K562 (cell line): Measurements from ENCODE around the gene DAB2. TPM values are rescaled to one million over a fixed set of nuclear protein-coding genes. Genes with fewer than 3 reads are reported as not detected.

Experiments
- ARNT ChIP-seq, 2 experiments: fragments of 450-650 bp; IDR thresholded peaks; 2 replicates each; pipeline ENCODE4 v1.6.1; 2016; ENCODE audit warnings: mild to moderate bottlenecking in 1 of 2
- ATF3 ChIP-seq, 2 experiments: fragments of 450-650 bp in 1 of 2; sonication (generic) in 1 of 2; formaldehyde crosslinking in 1 of 2; IDR thresholded peaks in 1 of 2; conservative IDR thresholded peaks in 1 of 2; 2 replicates each; pipeline versions ENCODE4 v1.6.1 to v1.8.1; 2016 to 2023; ENCODE audit warnings: mild to moderate bottlenecking in 2 of 2, moderate library complexity in 2 of 2, inconsistent platforms in 1 of 2, missing genetic modification reagents in 1 of 2
- CTCFL ChIP-seq: IDR thresholded peaks from 2 replicates; pipeline ENCODE4 v1.6.1; 2011; ENCODE audit warnings: borderline replicate concordance, low read depth, mild to moderate bottlenecking, moderate library complexity, low read length; ENCODE audit not compliant: insufficient read depth, poor library complexity, severe bottlenecking
- ELF1 ChIP-seq: fragments of 200-800 bp; sonication (Bioruptor generic); IDR thresholded peaks from 2 replicates; pipeline ENCODE4 v1.6.1; 2016; ENCODE audit warnings: missing genetic modification characterization, missing compliant biosample characterization
- FOSL1 ChIP-seq: fragments of 200-800 bp; sonication (Bioruptor generic); conservative IDR thresholded peaks from 2 replicates; pipeline ENCODE4 v1.6.1; 2016; ENCODE audit warnings: missing genetic modification characterization, missing compliant biosample characterization
- MECOM ChIP-seq: fragments of 250-450 bp; sonication (Bioruptor Pico); IDR thresholded peaks from 2 replicates; pipeline ENCODE4 v1.8.0; 2022; ENCODE audit warnings: inconsistent platforms
- SMAD3 ChIP-seq: fragments of 450-650 bp; formaldehyde crosslinking; conservative IDR thresholded peaks from 2 replicates; pipeline ENCODE4 v1.4.0; 2020; ENCODE audit warnings: mild to moderate bottlenecking
- SMAD4 ChIP-seq: fragments of 250-450 bp; sonication (Bioruptor Pico); conservative IDR thresholded peaks from 2 replicates; pipeline ENCODE4 v1.8.0; 2021; ENCODE audit warnings: inconsistent platforms, mild to moderate bottlenecking, moderate library complexity
- TAF9B ChIP-seq: fragments of 450-650 bp; IDR thresholded peaks from 2 replicates; pipeline ENCODE4 v1.6.1; 2018; ENCODE audit warnings: mild to moderate bottlenecking; ENCODE audit not compliant: partially characterized antibody
- TCFL5 ChIP-seq: fragments of 250-450 bp; sonication (Bioruptor Pico); conservative IDR thresholded peaks from 2 replicates; pipeline ENCODE4 v1.6.1; 2021; ENCODE audit warnings: mild to moderate bottlenecking, moderate library complexity, matching md5 sums
- ZNF239 ChIP-seq: fragments of 250-450 bp; sonication (Bioruptor Pico); IDR thresholded peaks from 2 replicates; pipeline ENCODE4 v1.4.0; 2020; ENCODE audit warnings: mild to moderate bottlenecking
- ZNF318 ChIP-seq, 2 experiments: fragments of 450-650 bp; IDR thresholded peaks; 2 replicates each; pipeline ENCODE4 v1.6.1; 2016; ENCODE audit warnings: mild to moderate bottlenecking in 2 of 2, borderline replicate concordance in 1 of 2, low read depth in 1 of 2, moderate library complexity in 1 of 2
- ZNF79 ChIP-seq: fragments of 250-450 bp; sonication (Bioruptor Pico); IDR thresholded peaks from 2 replicates; pipeline ENCODE4 v1.4.0; 2020; ENCODE audit warnings: low read depth, mild to moderate bottlenecking, moderate library complexity
- ZSCAN29 ChIP-seq: fragments of 450-650 bp; IDR thresholded peaks from 2 replicates; pipeline ENCODE4 v1.6.1; 2017
- polyA plus RNA-seq, 8 experiments: library from polyadenylated mRNA; depleted of rRNA in 4 of 8; stranded (reverse) in 5 of 8; unstranded in 3 of 8; fragments of >200 nt; fragmentation: Nextera tagmentation in 2 of 8; fragmentation: Illumina TruSeq in 1 of 8; extraction: Ambion mirVana in 2 of 8; extraction: Trizol in 1 of 8; gene quantifications; 2 replicates each; pipeline versions ENCODE4 v1.2.1 to v1.2.3, GENCODE V29; 2011 to 2014; ENCODE audit warnings: inconsistent platforms in 1 of 8, missing spikeins in 1 of 8
- total RNA-seq, 7 experiments: library from RNA; depleted of rRNA in 6 of 7; stranded (reverse); fragments of >200 nt in 6 of 7; fragmentation: Illumina TruSeq in 2 of 7; extraction: Trizol in 2 of 7; gene quantifications; 2 replicates each; pipeline versions ENCODE4 v1.2.1 to v1.2.3, GENCODE V29; 2011 to 2021; ENCODE audit warnings: low replicate concordance in 1 of 7

DAB2 gene
- total and polyA plus RNA-seq, 9 of the 15 experiments (the other 6 are each of a cell fraction or from before 2014, with no cell fraction given): 6.6 to 29.9 (median 24.1) TPM

- peak in 1 of 2 experiments; percentile 98; a peak in 2 of 4 replicates for TF ChIP-seq ZNF318 (IDR thresholded peaks at IDR 0.05; ENCODE audit: borderline replicate concordance in 1 of 2, low read depth in 1 of 2)
- peak; percentile 99 for TF ChIP-seq ATF3 (IDR thresholded peaks at IDR 0.05)
- TF ChIP-seq ATF3 (CRISPR knock-in tag; conservative IDR thresholded peaks at IDR 0.05): peak; percentile 87; the same call in 1 of the 2 replicates
- peak; percentile 84 for TF ChIP-seq SMAD4 (CRISPR knock-in tag)
- no peak for TF ChIP-seq ZSCAN29
- peak; percentile 99 for TF ChIP-seq FOSL1 (tag)
- peak; percentile 49; the same call in 1 of the 2 replicates for TF ChIP-seq ZNF239 (CRISPR knock-in tag)
- peak; percentile 44; the same call in 1 of the 2 replicates for TF ChIP-seq ELF1
- TF ChIP-seq CTCFL: no peak
- peak in 1 of 2 experiments; percentile 100; a peak in 2 of 4 replicates for TF ChIP-seq ARNT (IDR thresholded peaks at IDR 0.05)
- peak; percentile 31; the same call in 1 of the 2 replicates for TF ChIP-seq MECOM (CRISPR knock-in tag)
- peak; percentile 62; the same call in 1 of the 2 replicates for TF ChIP-seq SMAD3 (CRISPR knock-in tag)
- no peak for TF ChIP-seq TCFL5 (CRISPR knock-in tag)
- 0 out of 2 replicates have a peak, but pooled peaks have one; percentile 18 for TF ChIP-seq ZNF79 (CRISPR knock-in tag)
- peak; percentile 96 for TF ChIP-seq TAF9B
Observed at GRCh38 chr5:39399135-39400036, 25.4 kb downstream of the DAB2 start (continued).
